ENCODE data around the gene NTM.

DNA sequence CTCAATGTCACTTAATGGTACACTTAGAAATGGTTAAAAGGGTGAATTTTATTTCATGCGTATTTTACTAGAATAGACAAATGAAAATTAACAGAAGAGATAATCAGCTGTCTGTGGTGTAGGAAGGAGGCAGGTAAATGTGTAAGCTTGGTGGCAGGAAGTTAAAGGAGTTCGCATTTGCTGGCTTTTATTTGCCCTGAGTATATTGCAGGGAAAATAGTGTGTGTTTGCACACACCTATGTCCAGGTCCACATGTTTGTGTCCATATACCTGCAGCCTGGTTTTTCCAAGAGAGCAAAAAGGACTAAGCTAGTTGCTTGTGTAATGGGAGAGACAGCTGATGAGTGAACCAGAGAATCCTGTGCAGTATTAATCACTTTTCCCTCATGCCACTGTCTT, 16.0 kb downstream of the NTM start:
- TF ChIP-seq, protein P1, sequence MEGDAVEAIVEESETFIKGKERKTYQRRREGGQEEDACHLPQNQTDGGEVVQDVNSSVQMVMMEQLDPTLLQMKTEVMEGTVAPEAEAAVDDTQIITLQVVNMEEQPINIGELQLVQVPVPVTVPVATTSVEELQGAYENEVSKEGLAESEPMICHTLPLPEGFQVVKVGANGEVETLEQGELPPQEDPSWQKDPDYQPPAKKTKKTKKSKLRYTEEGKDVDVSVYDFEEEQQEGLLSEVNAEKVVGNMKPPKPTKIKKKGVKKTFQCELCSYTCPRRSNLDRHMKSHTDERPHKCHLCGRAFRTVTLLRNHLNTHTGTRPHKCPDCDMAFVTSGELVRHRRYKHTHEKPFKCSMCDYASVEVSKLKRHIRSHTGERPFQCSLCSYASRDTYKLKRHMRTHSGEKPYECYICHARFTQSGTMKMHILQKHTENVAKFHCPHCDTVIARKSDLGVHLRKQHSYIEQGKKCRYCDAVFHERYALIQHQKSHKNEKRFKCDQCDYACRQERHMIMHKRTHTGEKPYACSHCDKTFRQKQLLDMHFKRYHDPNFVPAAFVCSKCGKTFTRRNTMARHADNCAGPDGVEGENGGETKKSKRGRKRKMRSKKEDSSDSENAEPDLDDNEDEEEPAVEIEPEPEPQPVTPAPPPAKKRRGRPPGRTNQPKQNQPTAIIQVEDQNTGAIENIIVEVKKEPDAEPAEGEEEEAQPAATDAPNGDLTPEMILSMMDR (conservative IDR thresholded peaks at IDR 0.05): no peak
- no peak for TF ChIP-seq ZFX (IDR thresholded peaks at IDR 0.05)

Data from C4-2B (cell line).